PC-9 (cell line): Measurements from ENCODE around the gene GLP1R.

ENCODE experiments used
- EZH2 ChIP-seq: fragments of 200-600 bp; sonication (generic); IDR thresholded peaks from 2 replicates; pipeline ENCODE4 v1.8.0; 2017; ENCODE audit warnings: antibody characterized with exemption, low read depth
- TF ChIP-seq, protein P1 (sequence below): fragments of 200-600 bp; sonication (generic); conservative IDR thresholded peaks from 2 replicates; pipeline ENCODE4 v1.6.1; 2017; ENCODE audit warnings: mixed run types, antibody characterized with exemption, mild to moderate bottlenecking, moderate library complexity

DNA sequence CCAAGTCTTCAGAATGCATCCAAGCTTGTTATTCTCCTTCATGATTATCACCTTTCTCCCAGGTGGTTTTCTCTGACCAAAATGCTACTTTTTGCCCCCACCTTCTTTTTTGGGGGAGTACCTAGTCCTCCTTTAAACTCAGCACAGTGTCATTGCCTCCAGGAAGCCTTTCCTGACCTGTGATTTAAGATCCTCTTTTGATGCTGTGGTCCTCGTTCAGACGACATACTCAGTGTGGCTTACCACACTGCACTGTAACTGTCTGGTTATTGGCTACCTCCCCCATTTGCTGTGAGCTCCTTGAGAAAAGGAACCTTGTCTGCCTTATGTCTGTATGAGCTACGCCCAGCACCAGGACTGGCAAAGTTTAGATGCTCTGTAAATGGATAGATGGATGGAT is 51.8 kb downstream of the GLP1R start:
- TF ChIP-seq, protein P1, sequence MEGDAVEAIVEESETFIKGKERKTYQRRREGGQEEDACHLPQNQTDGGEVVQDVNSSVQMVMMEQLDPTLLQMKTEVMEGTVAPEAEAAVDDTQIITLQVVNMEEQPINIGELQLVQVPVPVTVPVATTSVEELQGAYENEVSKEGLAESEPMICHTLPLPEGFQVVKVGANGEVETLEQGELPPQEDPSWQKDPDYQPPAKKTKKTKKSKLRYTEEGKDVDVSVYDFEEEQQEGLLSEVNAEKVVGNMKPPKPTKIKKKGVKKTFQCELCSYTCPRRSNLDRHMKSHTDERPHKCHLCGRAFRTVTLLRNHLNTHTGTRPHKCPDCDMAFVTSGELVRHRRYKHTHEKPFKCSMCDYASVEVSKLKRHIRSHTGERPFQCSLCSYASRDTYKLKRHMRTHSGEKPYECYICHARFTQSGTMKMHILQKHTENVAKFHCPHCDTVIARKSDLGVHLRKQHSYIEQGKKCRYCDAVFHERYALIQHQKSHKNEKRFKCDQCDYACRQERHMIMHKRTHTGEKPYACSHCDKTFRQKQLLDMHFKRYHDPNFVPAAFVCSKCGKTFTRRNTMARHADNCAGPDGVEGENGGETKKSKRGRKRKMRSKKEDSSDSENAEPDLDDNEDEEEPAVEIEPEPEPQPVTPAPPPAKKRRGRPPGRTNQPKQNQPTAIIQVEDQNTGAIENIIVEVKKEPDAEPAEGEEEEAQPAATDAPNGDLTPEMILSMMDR = no peak
- TF ChIP-seq EZH2 = no peak
